Measurements from ENCODE around the gene PLEKHA1. TPM values are rescaled to one million over a fixed set of nuclear protein-coding genes. Genes with fewer than 3 reads are reported as not detected.

The PLEKHA1 gene
- total and polyA plus RNA-seq, 2 donors (not counting 1 experiment from before 2014, with no cell fraction given) = 9.0 to 34.0 TPM

- Histone ChIP-seq H3K4me1 (ENCODE audit: control insufficient read depth in 2 of 2, insufficient read depth in 2 of 2, low read length in 2 of 2) (no peaks in the 10 kb centered on the region), H4K20me1 (ENCODE audit: control insufficient read depth, insufficient read depth, low read length, poor library complexity, severe bottlenecking) (no peaks in the 10 kb centered on the region), H2AFZ (ENCODE audit: insufficient read depth, low read depth, low read length, poor library complexity, severe bottlenecking) (no peak overlapping the region), H3K9me3 (ENCODE audit: control extremely low read depth in 1 of 3, control insufficient read depth in 2 of 3, insufficient read depth in 1 of 3, low read length in 2 of 3) (peaks cover 1 to 5% (median 4%) of the 10 kb centered on the region in 3 donors), H3K4me3 (ENCODE audit: control extremely low read depth in 1 of 5, extremely low read depth in 1 of 5, insufficient read depth in 1 of 5, low read depth in 2 of 5, low read length in 4 of 5) (no peak overlapping the region), H3K27ac (ENCODE audit: low read length in 2 of 2) (no peak overlapping the region), H3K9ac (ENCODE audit: low read length) (no peak overlapping the region), H3K36me3 (replicated peaks in 1 of 2; ENCODE audit: control extremely low read depth in 1 of 2, control insufficient read depth in 1 of 2, extremely low read depth in 1 of 2, insufficient read depth in 2 of 2, low read length in 1 of 2) (peaks cover 0 to 2% of the 10 kb centered on the region in 2 experiments), H3K27me3 (replicated peaks in 1 of 4; ENCODE audit: control extremely low read depth in 1 of 4, control insufficient read depth in 3 of 4, insufficient read depth in 4 of 4, low read length in 3 of 4) (no peaks in the 10 kb centered on the region), H3K4me2 (replicated peaks; ENCODE audit: low read depth, low read length, poor library complexity, severe bottlenecking) (no peak overlapping the region), H3K79me2 (ENCODE audit: control insufficient read depth, insufficient read depth, low read length) (no peaks in the 10 kb centered on the region)
- H3K27ac Mint-ChIP-seq = no peak overlapping the region
- intact Hi-C loops (cut with micrococcal nuclease) = loop anchor here (1.0 kb wide), 2 partner anchors 93 to 137 kb away; no protein-coding TSS in a partner anchor
- ATAC-seq (ENCODE audit: low read depth) (no peak), DNase-seq (peak; percentile 66)
- no peaks in the 10 kb centered on the region for H3K27me3 Mint-ChIP-seq
- H3K9me3 Mint-ChIP-seq (ENCODE audit: insufficient read depth) = peaks cover under 1% of the 10 kb centered on the region
- H3K4me3 Mint-ChIP-seq = no peak overlapping the region
- no CpG with 5 or more reads among the region's 3 CpGs for WGBS (ENCODE audit: insufficient coverage)
- H3K4me1 Mint-ChIP-seq = peaks cover 3% of the 10 kb centered on the region
- POLR2A ChIA-PET = no interaction called here
- TF ChIP-seq EZH2 (IDR thresholded peaks at IDR 0.05; ENCODE audit: borderline replicate concordance, insufficient read depth, low read depth, low read length, poor library complexity, severe bottlenecking) = no peak
- TF ChIP-seq, protein P1, sequence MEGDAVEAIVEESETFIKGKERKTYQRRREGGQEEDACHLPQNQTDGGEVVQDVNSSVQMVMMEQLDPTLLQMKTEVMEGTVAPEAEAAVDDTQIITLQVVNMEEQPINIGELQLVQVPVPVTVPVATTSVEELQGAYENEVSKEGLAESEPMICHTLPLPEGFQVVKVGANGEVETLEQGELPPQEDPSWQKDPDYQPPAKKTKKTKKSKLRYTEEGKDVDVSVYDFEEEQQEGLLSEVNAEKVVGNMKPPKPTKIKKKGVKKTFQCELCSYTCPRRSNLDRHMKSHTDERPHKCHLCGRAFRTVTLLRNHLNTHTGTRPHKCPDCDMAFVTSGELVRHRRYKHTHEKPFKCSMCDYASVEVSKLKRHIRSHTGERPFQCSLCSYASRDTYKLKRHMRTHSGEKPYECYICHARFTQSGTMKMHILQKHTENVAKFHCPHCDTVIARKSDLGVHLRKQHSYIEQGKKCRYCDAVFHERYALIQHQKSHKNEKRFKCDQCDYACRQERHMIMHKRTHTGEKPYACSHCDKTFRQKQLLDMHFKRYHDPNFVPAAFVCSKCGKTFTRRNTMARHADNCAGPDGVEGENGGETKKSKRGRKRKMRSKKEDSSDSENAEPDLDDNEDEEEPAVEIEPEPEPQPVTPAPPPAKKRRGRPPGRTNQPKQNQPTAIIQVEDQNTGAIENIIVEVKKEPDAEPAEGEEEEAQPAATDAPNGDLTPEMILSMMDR (IDR thresholded peaks at IDR 0.05) = peak; percentile 88
- CTCF ChIA-PET = interaction anchor here (0.7 to 6.9 kb wide), 32 partner anchors 8 to 1123 kb away, joined by 3 to 138 read pairs (median 4); partner anchors contain the start of gene PLEKHA1
Measured at GRCh38 chr10:122435212-122435827, 60.8 kb downstream of the PLEKHA1 start.

GRCh38 chr10:122441961-122442360 is 67.5 kb downstream of the PLEKHA1 start:
- Histone ChIP-seq H3K36me3 (replicated peaks in 1 of 2; ENCODE audit: control extremely low read depth in 1 of 2, control insufficient read depth in 1 of 2, extremely low read depth in 1 of 2, insufficient read depth in 2 of 2, low read length in 1 of 2) (no peaks in the 10 kb centered on the region), H3K79me2 (ENCODE audit: control insufficient read depth, insufficient read depth, low read length) (no peaks in the 10 kb centered on the region), H3K9me3 (ENCODE audit: control extremely low read depth in 1 of 3, control insufficient read depth in 2 of 3, insufficient read depth in 1 of 3, low read length in 2 of 3) (peaks cover 2 to 5% (median 4%) of the 10 kb centered on the region in 3 donors), H3K4me3 (ENCODE audit: control extremely low read depth in 1 of 5, extremely low read depth in 1 of 5, insufficient read depth in 1 of 5, low read depth in 2 of 5, low read length in 4 of 5) (no peak overlapping the region), H3K9ac (ENCODE audit: low read length) (no peak overlapping the region), H4K20me1 (ENCODE audit: control insufficient read depth, insufficient read depth, low read length, poor library complexity, severe bottlenecking) (no peaks in the 10 kb centered on the region), H3K4me1 (ENCODE audit: control insufficient read depth in 2 of 2, insufficient read depth in 2 of 2, low read length in 2 of 2) (no peaks in the 10 kb centered on the region), H3K27me3 (replicated peaks in 1 of 4; ENCODE audit: control extremely low read depth in 1 of 4, control insufficient read depth in 3 of 4, insufficient read depth in 4 of 4, low read length in 3 of 4) (no peaks in the 10 kb centered on the region), H3K27ac (ENCODE audit: low read length in 2 of 2) (no peak overlapping the region), H2AFZ (ENCODE audit: insufficient read depth, low read depth, low read length, poor library complexity, severe bottlenecking) (no peak overlapping the region), H3K4me2 (replicated peaks; ENCODE audit: low read depth, low read length, poor library complexity, severe bottlenecking) (no peak overlapping the region)
- Mint-ChIP-seq H3K9me3 (ENCODE audit: insufficient read depth) (peaks cover 2% of the 10 kb centered on the region), H3K27me3 (peaks cover 13% of the 10 kb centered on the region), H3K27ac (no peak overlapping the region), H3K4me3 (no peak overlapping the region), H3K4me1 (no peaks in the 10 kb centered on the region)
- TF ChIP-seq EZH2 (IDR thresholded peaks at IDR 0.05; ENCODE audit: borderline replicate concordance, insufficient read depth, low read depth, low read length, poor library complexity, severe bottlenecking) = no peak
- TF ChIP-seq, protein P1 (IDR thresholded peaks at IDR 0.05) = no peak
- WGBS (ENCODE audit: insufficient coverage) = 76% methylated on average over 2 of the region's 7 CpGs
- ATAC-seq (ENCODE audit: low read depth) (no peak), DNase-seq (no peak)
- intact Hi-C loops (cut with micrococcal nuclease) = no loop called here
- POLR2A ChIA-PET = interaction anchor here (0.7 kb wide), 1 partner anchor 641 kb away, joined by 3 read pairs; no protein-coding TSS in a partner anchor
- CTCF ChIA-PET = interaction anchor here (0.8 to 1.8 kb wide), 4 partner anchors 98 to 174 kb away, joined by 3 to 4 read pairs (median 4); no protein-coding TSS in a partner anchor

Measured in B cell (primary cell).